Calu3 (cell line): ENCODE data around the gene CPLANE1. TPM values are rescaled to one million over a fixed set of nuclear protein-coding genes. Genes with fewer than 3 reads are reported as not detected.
"Not testable (repeated sequence)": the region's sequence is repeated elsewhere in the genome, so short reads cannot be mapped to it uniquely, and the experiment has no call there.

Experiments used
- Bru-seq: library from RNA; stranded (reverse); fragments of 400-500 nt; gene quantifications from one replicate; lab custom pipeline; 2021; lab: Mats Ljungman, UMichigan
- BruChase-seq, 2 experiments: library from RNA; stranded (reverse); fragments of 400-500 nt; gene quantifications; one replicate each; lab custom pipeline; 2021; lab: Mats Ljungman, UMichigan
- BruUV-seq: library from RNA; stranded (reverse); fragments of 400-500 nt; replicated peaks from 2 replicates; lab custom pipeline; 2021; lab: Mats Ljungman, UMichigan
- CTCF ChIA-PET: fragments of 300-600 bp; sonication (Branson Sonifier 250); formaldehyde crosslinking; loops from one replicate; lab custom pipeline; 2022; ENCODE audit warnings: antibody characterized with exemption; lab: Charles Lee
- DNase-seq: peaks from one replicate; pipeline ENCODE4 v3.0.0; 2022
- H3K27ac Mint-ChIP-seq: one replicate; pipeline ENCODE4 v1.8.0; 2022; ENCODE audit warnings: mixed read lengths; ENCODE audit not compliant: unreplicated experiment
- H3K27me3 Mint-ChIP-seq: one replicate; pipeline ENCODE4 v1.8.0; 2022; ENCODE audit warnings: mixed read lengths; ENCODE audit not compliant: unreplicated experiment
- H3K36me3 Mint-ChIP-seq: one replicate; pipeline ENCODE4 v1.8.0; 2022; ENCODE audit warnings: mild to moderate bottlenecking, moderate library complexity, mixed read lengths; ENCODE audit not compliant: insufficient read depth, unreplicated experiment
- H3K4me1 Mint-ChIP-seq: one replicate; pipeline ENCODE4 v1.8.0; 2022; ENCODE audit warnings: mild to moderate bottlenecking, low read depth, mixed read lengths; ENCODE audit not compliant: unreplicated experiment
- H3K4me3 Mint-ChIP-seq: one replicate; pipeline ENCODE4 v1.8.0; 2022; ENCODE audit warnings: mild to moderate bottlenecking, low read depth, moderate library complexity, mixed read lengths; ENCODE audit not compliant: unreplicated experiment
- H3K9me3 Mint-ChIP-seq: one replicate; pipeline ENCODE4 v1.8.0; 2022; ENCODE audit warnings: low read depth, mixed read lengths; ENCODE audit not compliant: unreplicated experiment
- intact Hi-C: fragments of 100-400 bp; cut with micrococcal nuclease; formaldehyde crosslinking; loops from one replicate; pipeline ENCODE4 v1.10.0; 2022; ENCODE audit not compliant: unreplicated experiment
- long read RNA-seq: library from polyadenylated mRNA; stranded (forward); transcript quantifications from one replicate; pipeline ENCODE4 v2.0.0, GENCODE V29; 2022
- total RNA-seq: library from RNA; stranded (reverse); gene quantifications from 2 replicates; pipeline ENCODE4 v1.2.3, GENCODE V29; 2022
- TF ChIP-seq, protein P1 (sequence below): fragments of 200-600 bp; IDR thresholded peaks from one replicate; pipeline ENCODE4 v1.8.0; 2022; ENCODE audit warnings: antibody characterized with exemption; ENCODE audit not compliant: unreplicated experiment

CPLANE1 gene
- total RNA-seq (10.1 and 12.1 TPM in 2 replicates), Bru-seq, nascent RNA (percentile 63 among the genes with signal in this experiment), BruChase-seq, experiment 1, labeled RNA remaining after a 6-hour chase (percentile 64 among the genes with signal in this experiment), BruChase-seq, experiment 2, labeled RNA remaining after a 2-hour chase (percentile 64 among the genes with signal in this experiment)
- long read RNA-seq, partial matches to known transcripts, result 0 of 4 reads
- long read RNA-seq, other reads (novel, unspliced or antisense), result 4 of 4 reads

DNA sequence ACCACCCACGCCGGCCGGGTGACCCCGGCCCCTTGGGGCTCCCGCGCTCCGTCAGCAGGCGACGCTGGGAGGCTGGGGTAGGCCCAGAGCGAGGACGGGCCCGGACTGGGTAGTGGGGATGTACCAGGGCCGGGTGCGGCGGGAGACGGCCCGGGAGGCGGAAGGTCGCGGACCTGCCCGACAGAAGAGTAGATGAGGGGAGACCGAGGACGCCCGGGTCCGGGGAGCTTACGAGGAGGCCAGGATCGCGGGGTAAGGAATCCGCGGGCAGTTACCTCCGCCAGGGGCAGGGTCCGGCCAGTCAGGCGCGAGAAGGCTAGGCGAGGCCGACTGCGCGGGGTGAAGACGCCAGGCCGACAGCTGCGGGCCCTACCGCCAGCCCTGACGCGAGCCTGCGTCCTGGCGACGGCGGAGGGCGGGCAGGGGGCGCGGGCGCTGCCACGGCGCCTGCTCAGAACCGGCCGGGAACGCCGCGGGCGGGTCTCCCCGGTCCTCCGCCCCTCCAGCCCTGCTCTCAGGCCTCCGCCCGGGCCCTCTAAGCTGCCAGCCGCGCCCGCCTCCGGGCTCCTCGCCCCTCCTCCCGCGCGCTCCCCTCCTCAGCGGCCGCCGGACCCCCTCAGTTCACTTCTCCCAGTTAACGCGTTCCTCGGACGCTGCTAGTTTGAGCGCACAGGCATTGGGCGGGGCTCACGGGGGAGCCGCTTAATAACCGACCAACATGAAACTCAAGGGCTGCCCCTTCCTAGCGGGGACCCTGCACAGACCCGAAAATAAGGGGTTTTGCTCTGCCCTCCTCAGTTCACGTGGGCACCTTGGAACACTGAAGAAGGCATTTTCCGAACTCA lies at the start of gene CPLANE1:
Gene CPLANE1, minus strand, starts transcription at position 407 of the 845 bp plus-strand sequence. CDS start 1,678 bp downstream, outside the sequence.
- H3K4me1 Mint-ChIP-seq, result peaks cover 8% of the 10 kb centered on the region
- H3K9me3 Mint-ChIP-seq, result no peaks in the 10 kb centered on the region
- peak within 1 kb of the TSS; percentile 87 for H3K4me3 Mint-ChIP-seq
- CTCF ChIA-PET, result interaction anchor here (0.6 to 1.5 kb wide), 4 partner anchors 14 to 26 kb away, joined by 3 to 6 read pairs (median 4); no protein-coding TSS in a partner anchor
- H3K27ac Mint-ChIP-seq, result peak within 1 kb of the TSS; percentile 84
- BruUV-seq, result no TSS peak
- TF ChIP-seq, protein P1, sequence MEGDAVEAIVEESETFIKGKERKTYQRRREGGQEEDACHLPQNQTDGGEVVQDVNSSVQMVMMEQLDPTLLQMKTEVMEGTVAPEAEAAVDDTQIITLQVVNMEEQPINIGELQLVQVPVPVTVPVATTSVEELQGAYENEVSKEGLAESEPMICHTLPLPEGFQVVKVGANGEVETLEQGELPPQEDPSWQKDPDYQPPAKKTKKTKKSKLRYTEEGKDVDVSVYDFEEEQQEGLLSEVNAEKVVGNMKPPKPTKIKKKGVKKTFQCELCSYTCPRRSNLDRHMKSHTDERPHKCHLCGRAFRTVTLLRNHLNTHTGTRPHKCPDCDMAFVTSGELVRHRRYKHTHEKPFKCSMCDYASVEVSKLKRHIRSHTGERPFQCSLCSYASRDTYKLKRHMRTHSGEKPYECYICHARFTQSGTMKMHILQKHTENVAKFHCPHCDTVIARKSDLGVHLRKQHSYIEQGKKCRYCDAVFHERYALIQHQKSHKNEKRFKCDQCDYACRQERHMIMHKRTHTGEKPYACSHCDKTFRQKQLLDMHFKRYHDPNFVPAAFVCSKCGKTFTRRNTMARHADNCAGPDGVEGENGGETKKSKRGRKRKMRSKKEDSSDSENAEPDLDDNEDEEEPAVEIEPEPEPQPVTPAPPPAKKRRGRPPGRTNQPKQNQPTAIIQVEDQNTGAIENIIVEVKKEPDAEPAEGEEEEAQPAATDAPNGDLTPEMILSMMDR, result no peak
- intact Hi-C loops, result no loop called here
- peak; percentile 75 for DNase-seq
- H3K27me3 Mint-ChIP-seq, result no peaks in the 10 kb centered on the region
- H3K36me3 Mint-ChIP-seq, result peaks cover 19% of the 10 kb centered on the region

DNA sequence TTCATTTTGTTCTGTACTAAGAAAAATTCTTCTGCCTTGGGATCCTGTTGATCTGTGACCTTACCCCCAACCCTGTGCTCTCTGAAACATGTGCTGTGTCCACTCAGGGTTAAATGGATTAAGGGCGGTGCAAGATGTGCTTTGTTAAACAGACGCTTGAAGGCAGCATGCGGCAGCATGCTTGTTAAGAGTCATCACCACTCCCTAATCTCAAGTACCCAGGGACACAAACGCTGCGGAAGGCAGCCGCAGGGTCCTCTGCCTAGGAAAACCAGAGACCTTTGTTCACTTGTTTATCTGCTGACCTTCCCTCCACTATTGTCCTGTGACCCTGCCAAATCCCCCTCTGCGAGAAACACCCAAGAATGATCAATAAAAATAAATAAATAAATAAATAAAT lies 47.1 kb upstream of the CPLANE1 start:
- DNase-seq, intact Hi-C loops, BruUV-seq, H3K4me3 Mint-ChIP-seq, H3K9me3 Mint-ChIP-seq, H3K27me3 Mint-ChIP-seq, CTCF ChIA-PET, H3K27ac Mint-ChIP-seq, H3K4me1 Mint-ChIP-seq: not testable (repeated sequence)
- H3K36me3 Mint-ChIP-seq, result peaks cover 33% of the 10 kb centered on the region

DNA sequence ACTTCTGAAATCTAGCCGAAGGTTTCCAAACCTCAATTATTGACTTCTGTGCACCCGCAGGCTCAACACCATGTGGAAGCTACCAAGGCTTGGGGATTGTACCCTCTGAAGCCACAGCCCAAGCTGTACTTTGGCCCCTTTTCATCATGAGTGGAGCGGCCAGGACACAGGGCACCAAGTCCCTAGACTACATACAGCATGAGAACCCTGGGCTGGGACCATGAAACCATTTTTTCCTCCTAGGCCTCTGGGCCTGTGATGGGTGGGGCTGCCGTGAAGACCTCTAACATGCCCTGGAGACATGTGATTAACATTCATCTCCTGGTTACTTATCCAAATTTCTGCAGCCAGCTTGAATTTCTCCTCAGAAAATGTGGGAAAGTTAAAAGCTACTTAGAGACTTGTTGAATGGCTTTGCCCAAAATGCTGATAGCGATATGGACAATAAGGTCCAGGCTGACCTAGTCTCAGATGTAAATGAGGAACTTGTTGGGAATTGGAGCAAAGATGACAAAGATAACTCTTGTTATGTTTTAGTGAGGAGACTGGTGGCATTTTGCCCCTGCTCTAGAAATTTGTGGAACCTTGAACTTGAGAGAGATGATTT lies 34.1 kb upstream of the CPLANE1 start:
- Mint-ChIP-seq H3K4me1 (no peaks in the 10 kb centered on the region), H3K4me3 (no peak overlapping the region), H3K9me3 (peaks cover 9% of the 10 kb centered on the region), H3K36me3 (peaks cover 9% of the 10 kb centered on the region), H3K27me3 (no peaks in the 10 kb centered on the region), H3K27ac (no peak overlapping the region)
- DNase-seq, result no peak
- BruUV-seq, result no TSS peak
- TF ChIP-seq, protein P1, result no peak
- CTCF ChIA-PET, result no interaction called here
- intact Hi-C loops, result no loop called here

DNA sequence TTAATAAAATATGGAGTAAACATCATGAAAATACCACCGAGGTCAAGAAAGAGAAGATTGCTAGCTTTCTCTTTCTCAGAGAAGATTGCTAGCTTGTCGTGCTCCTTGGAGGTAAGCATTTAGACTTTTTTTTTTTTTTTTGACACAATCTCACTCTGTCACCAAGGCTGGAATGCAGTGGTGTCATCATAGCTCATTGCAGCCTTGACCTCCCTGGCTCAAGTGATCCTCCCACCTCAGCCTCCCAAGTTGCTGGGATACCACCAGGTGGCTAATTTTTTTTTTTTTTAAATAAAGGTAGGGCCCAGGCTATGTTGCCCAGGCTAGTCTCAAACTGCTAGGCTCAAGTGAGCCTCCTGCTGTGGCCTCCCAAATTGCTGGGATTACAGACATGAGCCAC lies 26.3 kb upstream of the CPLANE1 start:
- intact Hi-C loops, result no loop called here
- Mint-ChIP-seq H3K9me3 (no peaks in the 10 kb centered on the region), H3K4me1 (peaks cover 10% of the 10 kb centered on the region), H3K36me3 (peaks cover 10% of the 10 kb centered on the region), H3K27me3 (no peaks in the 10 kb centered on the region), H3K4me3 (no peak overlapping the region), H3K27ac (no peak overlapping the region)
- BruUV-seq, result no TSS peak
- DNase-seq, result no peak
- TF ChIP-seq, protein P1, result no peak
- CTCF ChIA-PET, result interaction anchor here (0.7 kb wide), 1 partner anchor 27 kb away, joined by 3 read pairs; the partner anchor contains the start of gene CPLANE1
